Loucy (cell line): ENCODE data around the gene RALGAPB.

Experiments used
- H2AFZ ChIP-seq: fragments of 200-600 bp; sonication (generic); 2 replicates; pipeline ENCODE4 v1.6.0; 2016; ENCODE audit warnings: antibody characterized with exemption, mild to moderate bottlenecking, low read length, moderate library complexity
- H3F3A ChIP-seq: fragments of 200-600 bp; 2 replicates; pipeline ENCODE4 v1.6.0; 2016; ENCODE audit warnings: antibody characterized with exemption, low read depth, mild to moderate bottlenecking
- H3K27me3 ChIP-seq: fragments of 200-600 bp; sonication (generic); 2 replicates; pipeline ENCODE4 v1.6.1; 2014; ENCODE audit warnings: low read length, mild to moderate bottlenecking; ENCODE audit not compliant: insufficient read depth, poor library complexity, severe bottlenecking
- H3K36me3 ChIP-seq: fragments of 200-600 bp; sonication (generic); 2 replicates; pipeline ENCODE4 v1.6.1; 2016; ENCODE audit warnings: low read length; ENCODE audit not compliant: insufficient read depth
- H3K4me1 ChIP-seq: fragments of 200-600 bp; sonication (generic); 2 replicates; pipeline ENCODE4 v1.5.1; 2014; ENCODE audit warnings: low read length, mild to moderate bottlenecking; ENCODE audit not compliant: insufficient read depth, poor library complexity, severe bottlenecking
- H3K4me2 ChIP-seq: fragments of 200-600 bp; sonication (generic); 2 replicates; pipeline ENCODE4 v1.6.0; 2014; ENCODE audit warnings: antibody characterized with exemption, low read length, low read depth, mild to moderate bottlenecking; ENCODE audit not compliant: poor library complexity, severe bottlenecking
- H3K4me3 ChIP-seq: fragments of 200-600 bp; sonication (generic); 2 replicates; pipeline ENCODE4 v1.5.1; 2014; ENCODE audit warnings: low read length, mild to moderate bottlenecking, mixed read lengths; ENCODE audit not compliant: poor library complexity, severe bottlenecking
- H3K79me2 ChIP-seq: fragments of 200-600 bp; sonication (generic); 2 replicates; pipeline ENCODE4 v1.6.1; 2014; ENCODE audit warnings: low read length; ENCODE audit not compliant: insufficient read depth
- H3K9ac ChIP-seq: fragments of 200-600 bp; sonication (generic); 2 replicates; pipeline ENCODE4 v1.6.0; 2014; ENCODE audit warnings: mild to moderate bottlenecking, low read depth, low read length, moderate library complexity; ENCODE audit not compliant: poor library complexity, severe bottlenecking
- H3K9me2 ChIP-seq: fragments of 200-600 bp; sonication (generic); replicated peaks from 2 replicates; pipeline ENCODE4 v1.6.1; 2016; ENCODE audit warnings: low read depth, low read length, mixed read lengths
- H3K9me3 ChIP-seq: fragments of 200-600 bp; sonication (generic); 2 replicates; pipeline ENCODE4 v1.6.1; 2014; ENCODE audit warnings: mild to moderate bottlenecking, antibody characterized with exemption, low read length, low read depth; ENCODE audit not compliant: insufficient read depth
- H4K20me1 ChIP-seq: fragments of 200-600 bp; sonication (generic); 2 replicates; pipeline ENCODE4 v1.6.0; 2014; ENCODE audit warnings: antibody characterized with exemption, low read length, mild to moderate bottlenecking; ENCODE audit not compliant: insufficient read depth, poor library complexity, severe bottlenecking
- CTCF ChIP-seq: fragments of 200-600 bp; sonication (generic); conservative IDR thresholded peaks from 2 replicates; pipeline ENCODE4 v1.5.1; 2014; ENCODE audit warnings: mild to moderate bottlenecking, antibody characterized with exemption, low read length
- EZH2phosphoT487 ChIP-seq: fragments of 200-600 bp; IDR thresholded peaks from 2 replicates; pipeline ENCODE4 v1.6.1; 2018; ENCODE audit warnings: antibody characterized with exemption, mild to moderate bottlenecking, moderate library complexity, borderline replicate concordance

RALGAPB gene

GRCh38 chr20:38599410-38599882, 126.8 kb downstream of the RALGAPB start:
- H3K4me2 ChIP-seq: no peak overlapping the region
- no peak overlapping the region for H3K9ac ChIP-seq
- H4K20me1 ChIP-seq: no peaks in the 10 kb centered on the region
- no peaks in the 10 kb centered on the region for H3K79me2 ChIP-seq
- H3K4me3 ChIP-seq: no peak overlapping the region
- TF ChIP-seq EZH2phosphoT487: no peak
- no peak for TF ChIP-seq CTCF
- H3K36me3 ChIP-seq: no peaks in the 10 kb centered on the region
- no peaks in the 10 kb centered on the region for H3F3A ChIP-seq
- no peaks in the 10 kb centered on the region for H3K4me1 ChIP-seq
- H2AFZ ChIP-seq: no peak overlapping the region
- no peaks in the 10 kb centered on the region for H3K9me2 ChIP-seq
- no peaks in the 10 kb centered on the region for H3K9me3 ChIP-seq
- H3K27me3 ChIP-seq: no peaks in the 10 kb centered on the region

DNA sequence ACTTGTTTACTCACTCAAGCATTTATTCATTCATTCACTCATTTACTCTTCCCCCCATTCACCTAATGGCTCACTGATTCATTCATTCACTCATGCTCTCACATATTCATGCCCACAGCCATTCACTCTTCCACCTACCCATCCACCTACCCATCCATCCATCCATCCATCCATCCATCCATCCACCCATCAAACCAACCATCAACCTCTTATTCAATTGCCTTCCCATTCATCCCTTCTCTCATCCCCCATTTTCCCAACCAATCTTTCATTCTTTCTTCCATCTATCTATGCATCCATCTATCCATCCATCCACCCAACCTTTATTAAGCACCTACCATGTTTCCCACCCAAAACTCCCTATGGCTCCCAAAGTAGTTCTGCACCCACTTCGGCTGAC, 127.4 kb downstream of the RALGAPB start:
- H3K4me1 ChIP-seq: no peaks in the 10 kb centered on the region
- H3F3A ChIP-seq: no peaks in the 10 kb centered on the region
- H3K79me2 ChIP-seq: no peaks in the 10 kb centered on the region
- H3K4me2 ChIP-seq: no peak overlapping the region
- no peak overlapping the region for H3K4me3 ChIP-seq
- no peaks in the 10 kb centered on the region for H4K20me1 ChIP-seq
- no peaks in the 10 kb centered on the region for H3K9me3 ChIP-seq
- no peak overlapping the region for H2AFZ ChIP-seq
- H3K9me2 ChIP-seq: no peaks in the 10 kb centered on the region
- H3K36me3 ChIP-seq: no peaks in the 10 kb centered on the region
- no peak overlapping the region for H3K9ac ChIP-seq
- no peaks in the 10 kb centered on the region for H3K27me3 ChIP-seq
- TF ChIP-seq CTCF (no peak), EZH2phosphoT487 (no peak)

GRCh38 chr20:38601216-38602184, 128.9 kb downstream of the RALGAPB start, which contains the start of gene ARHGAP40:
Gene ARHGAP40, plus strand, starts transcription at chr20:38601809.
- Histone ChIP-seq H2AFZ (no peak within 1 kb of the TSS), H3K79me2 (no peaks in the 10 kb centered on the region), H3F3A (no peaks in the 10 kb centered on the region), H3K36me3 (no peaks in the 10 kb centered on the region), H4K20me1 (no peaks in the 10 kb centered on the region), H3K9me3 (no peaks in the 10 kb centered on the region), H3K4me3 (no peak within 1 kb of the TSS), H3K4me1 (no peaks in the 10 kb centered on the region), H3K4me2 (no peak within 1 kb of the TSS), H3K9me2 (no peaks in the 10 kb centered on the region), H3K27me3 (no peaks in the 10 kb centered on the region), H3K9ac (no peak within 1 kb of the TSS)
- TF ChIP-seq CTCF: no peak
- no peak for TF ChIP-seq EZH2phosphoT487
